ENCODE results near the gene STMP1.

DNA sequence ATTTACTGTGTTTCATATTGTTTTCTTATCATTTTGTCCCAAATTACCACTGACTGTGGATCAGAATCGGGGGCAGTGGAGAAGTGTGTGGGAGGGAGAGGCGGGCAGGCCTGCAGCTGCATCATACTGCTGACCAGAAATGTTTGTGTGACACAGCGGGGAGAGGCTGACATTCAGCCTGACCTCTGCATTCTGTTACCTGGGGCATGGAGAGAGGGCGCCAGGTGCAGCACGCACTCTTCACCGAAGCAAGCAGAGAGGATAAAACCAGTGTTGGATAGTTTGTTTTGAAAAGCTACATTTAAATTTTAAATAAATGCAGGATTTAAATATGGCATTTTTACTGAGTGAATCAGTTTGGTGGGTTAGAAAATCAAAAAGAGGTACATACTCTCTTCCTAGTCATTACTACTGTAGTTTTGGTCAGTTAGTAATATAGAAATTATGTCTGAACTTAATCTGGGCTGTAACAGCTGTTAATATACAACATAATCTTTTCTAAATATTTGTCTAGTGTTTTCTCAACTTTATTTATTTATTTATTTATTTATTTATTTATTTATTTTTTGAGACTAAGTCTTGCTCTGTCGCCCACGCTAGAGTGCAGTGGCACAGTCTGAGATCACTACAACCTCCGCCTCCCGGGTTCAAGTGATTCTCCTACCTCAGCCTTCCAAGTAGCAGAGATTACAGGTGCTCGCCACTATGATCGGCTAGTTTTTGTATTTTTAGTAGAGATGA is 8.8 kb upstream of the STMP1 start:
- TF ChIP-seq, protein P1, sequence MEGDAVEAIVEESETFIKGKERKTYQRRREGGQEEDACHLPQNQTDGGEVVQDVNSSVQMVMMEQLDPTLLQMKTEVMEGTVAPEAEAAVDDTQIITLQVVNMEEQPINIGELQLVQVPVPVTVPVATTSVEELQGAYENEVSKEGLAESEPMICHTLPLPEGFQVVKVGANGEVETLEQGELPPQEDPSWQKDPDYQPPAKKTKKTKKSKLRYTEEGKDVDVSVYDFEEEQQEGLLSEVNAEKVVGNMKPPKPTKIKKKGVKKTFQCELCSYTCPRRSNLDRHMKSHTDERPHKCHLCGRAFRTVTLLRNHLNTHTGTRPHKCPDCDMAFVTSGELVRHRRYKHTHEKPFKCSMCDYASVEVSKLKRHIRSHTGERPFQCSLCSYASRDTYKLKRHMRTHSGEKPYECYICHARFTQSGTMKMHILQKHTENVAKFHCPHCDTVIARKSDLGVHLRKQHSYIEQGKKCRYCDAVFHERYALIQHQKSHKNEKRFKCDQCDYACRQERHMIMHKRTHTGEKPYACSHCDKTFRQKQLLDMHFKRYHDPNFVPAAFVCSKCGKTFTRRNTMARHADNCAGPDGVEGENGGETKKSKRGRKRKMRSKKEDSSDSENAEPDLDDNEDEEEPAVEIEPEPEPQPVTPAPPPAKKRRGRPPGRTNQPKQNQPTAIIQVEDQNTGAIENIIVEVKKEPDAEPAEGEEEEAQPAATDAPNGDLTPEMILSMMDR (IDR thresholded peaks at IDR 0.05; ENCODE audit: low read depth, low read length, poor library complexity, severe bottlenecking) = no peak
- no peak for TF ChIP-seq EZH2phosphoT487 (IDR thresholded peaks at IDR 0.05; ENCODE audit: borderline replicate concordance, low read length)

Data from DOHH2 (cell line).